EL (cell line): Measurements from ENCODE around the gene UCP3.
A peak's percentile ranks its signal among the peaks of the same experiment; 100 is the strongest.

Source experiments
- DNase-seq: peaks from one replicate; pipeline ENCODE4 v3.0.0-alpha.2; 2016

Gene UCP3, protein sequence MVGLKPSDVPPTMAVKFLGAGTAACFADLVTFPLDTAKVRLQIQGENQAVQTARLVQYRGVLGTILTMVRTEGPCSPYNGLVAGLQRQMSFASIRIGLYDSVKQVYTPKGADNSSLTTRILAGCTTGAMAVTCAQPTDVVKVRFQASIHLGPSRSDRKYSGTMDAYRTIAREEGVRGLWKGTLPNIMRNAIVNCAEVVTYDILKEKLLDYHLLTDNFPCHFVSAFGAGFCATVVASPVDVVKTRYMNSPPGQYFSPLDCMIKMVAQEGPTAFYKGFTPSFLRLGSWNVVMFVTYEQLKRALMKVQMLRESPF

GRCh38 chr11:74008373-74009229 is at the start of gene UCP3:
Gene UCP3 (minus strand): TSS chr11:74009085. CDS start chr11:74007042, 2,043 bp downstream.
- DNase-seq: no peak

DNA sequence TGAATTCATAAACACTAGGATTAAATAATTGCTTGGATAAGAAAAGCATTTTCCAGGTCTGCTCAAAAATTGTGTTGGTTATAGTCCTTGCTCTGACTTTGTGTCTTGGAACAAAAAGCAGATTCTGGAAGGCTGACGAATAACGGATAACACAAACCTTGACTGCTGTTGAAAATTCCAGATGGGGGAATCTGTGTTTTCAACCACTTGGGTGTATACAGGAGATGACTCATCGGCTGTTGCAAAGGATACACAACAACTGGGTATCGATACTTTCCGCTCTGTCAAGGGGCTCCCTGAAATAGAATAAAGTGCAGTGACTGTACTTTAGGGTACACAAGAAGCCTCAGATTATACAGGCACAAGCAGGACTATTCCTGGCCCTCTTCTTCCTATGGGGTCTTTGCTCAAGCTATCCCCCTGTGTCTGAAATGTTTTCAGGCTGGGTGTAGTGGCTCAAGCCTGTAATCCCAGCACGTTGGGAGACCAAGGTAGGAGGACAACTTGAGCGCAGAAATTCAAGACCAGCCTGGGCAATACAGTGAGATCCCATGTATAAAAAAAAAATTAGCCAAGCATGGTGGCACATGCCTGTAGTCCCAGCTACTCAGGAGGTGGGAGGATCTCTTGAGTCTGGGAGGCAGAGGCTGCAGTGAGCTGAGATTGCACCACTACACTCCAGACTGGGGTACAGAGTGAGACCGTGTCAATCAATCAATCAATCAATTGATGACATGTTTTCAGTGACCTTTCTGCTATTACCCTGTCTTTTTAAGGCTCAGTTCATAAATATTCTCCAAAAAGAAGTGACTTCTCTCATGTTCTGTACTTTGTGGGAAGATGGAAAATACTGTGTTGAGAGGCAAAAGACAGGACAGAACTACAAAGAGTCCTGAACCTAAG is 48.6 kb upstream of the UCP3 start:
- DNase-seq: peak; percentile 27

- peak; percentile 60 for DNase-seq
These were observed 47.1 kb upstream of the UCP3 start for GRCh38 chr11:74055938-74056337.

- peak; percentile 57 for DNase-seq
These were observed 41.6 kb upstream of the UCP3 start for GRCh38 chr11:74050465-74050864.

DNA sequence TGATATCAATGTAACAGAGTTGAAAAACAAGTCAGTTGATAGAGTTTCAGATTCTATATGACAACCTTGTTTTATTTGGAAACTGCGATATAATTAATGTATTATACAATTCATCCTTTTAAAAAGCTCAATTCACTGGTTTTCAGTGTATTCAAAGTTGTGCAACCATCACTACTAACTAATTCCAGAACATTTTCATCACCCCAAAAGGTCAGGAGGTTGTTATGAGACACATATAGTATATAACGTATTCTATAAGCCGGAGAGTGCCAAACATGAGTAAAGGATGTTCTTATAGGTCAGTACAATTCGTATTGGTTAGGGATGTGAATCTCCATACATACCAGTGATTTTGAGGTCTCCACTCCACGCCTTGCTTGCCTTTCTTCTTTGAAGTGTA is 40.1 kb upstream of the UCP3 start:
- no peak for DNase-seq

DNA sequence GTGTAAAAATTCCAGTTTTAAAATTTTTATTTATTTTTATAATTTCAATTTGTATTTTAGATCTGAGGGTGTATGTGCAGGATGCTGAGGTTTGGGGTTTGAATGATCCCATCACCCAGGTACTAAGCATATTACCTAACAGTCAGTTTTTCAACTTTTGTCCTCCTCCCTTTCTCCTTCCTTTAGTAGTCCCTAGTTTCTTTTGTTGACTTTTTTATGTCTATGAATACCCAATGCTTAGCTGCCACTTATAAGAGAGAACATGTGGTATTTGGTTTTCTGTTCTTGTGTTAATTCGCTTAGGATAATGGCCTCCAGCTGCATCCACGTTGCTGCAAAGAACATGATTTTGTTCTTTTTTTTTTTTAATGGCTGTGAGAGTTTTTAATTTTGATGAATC is 35.7 kb upstream of the UCP3 start:
- DNase-seq: no peak

DNA sequence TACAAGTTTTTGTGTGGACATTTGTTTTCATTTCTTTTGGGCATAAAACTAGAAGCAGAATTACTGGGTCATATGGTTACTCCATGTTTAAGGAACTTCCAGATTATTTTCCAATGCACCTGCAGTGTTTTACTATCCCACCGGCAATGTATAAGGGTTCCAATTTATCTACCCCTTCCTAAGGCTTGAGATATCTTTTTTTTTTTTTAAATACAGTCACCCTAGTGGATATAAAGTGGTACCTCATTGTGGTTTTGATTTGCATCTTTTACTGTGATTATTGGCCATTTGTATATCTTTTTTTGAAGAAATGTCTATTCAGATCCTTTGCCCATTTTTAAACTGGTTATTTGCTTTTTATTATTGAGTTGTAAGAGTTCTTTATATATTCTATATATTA is 34.6 kb upstream of the UCP3 start:
- DNase-seq: no peak

DNA sequence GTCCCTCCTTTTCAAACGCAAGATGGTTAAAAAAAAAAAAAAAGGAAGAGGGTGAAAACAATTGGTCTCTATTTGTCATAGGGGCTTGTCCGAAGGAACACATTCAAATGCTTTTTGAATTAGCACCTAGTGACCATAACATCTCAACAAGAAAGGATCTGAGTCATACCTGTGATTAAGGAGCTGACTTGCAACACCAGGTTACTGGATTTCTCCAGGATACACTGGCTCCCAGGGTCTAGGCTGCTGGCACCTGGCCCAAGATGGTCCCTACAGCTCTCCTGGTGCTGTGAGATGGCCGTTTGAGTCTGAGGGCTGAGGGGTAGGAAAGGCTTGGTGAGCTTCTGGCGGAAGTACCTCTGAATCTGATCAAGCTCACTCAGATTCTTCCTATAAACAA is 28.4 kb upstream of the UCP3 start:
- DNase-seq: no peak

DNA sequence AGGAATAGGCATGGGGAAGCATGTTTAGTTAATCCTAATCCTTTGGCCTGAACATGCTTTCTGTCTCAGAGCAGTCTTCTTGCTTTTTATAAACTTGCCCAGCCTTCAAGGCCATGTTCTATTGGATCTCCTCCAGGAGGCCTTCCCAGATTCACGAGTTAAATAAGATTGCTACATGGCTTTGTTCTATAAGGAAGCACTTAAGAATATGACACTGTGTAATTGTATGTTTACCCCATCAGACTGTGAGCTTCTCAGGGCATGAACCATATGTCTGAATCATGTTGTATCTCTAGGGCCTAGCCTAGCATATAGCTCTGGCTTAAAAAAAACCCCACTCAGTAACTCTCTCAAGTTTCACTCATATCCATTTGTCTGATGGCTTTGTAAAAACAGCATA is 26.4 kb upstream of the UCP3 start:
- no peak for DNase-seq

DNA sequence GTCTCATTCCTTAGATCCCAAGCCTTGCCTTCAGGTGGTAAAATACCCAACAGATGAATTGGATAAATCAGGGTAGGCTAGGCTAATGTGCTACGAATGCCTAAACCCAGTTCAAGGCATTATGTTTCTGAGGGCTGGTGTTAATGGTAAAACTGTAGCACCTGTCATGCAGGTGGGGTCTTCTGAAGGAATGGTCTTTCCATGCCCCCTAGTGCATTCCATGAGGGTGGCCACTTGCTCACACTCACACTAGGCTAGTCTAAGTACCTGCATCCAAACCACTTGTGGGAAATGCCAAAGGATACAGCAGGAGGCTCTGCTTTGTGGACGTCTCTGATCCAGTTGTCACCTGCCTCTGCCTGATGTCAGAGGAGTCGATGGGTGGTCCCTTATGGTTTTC is 24.2 kb upstream of the UCP3 start:
- DNase-seq: no peak

- DNase-seq: no peak
These were observed 22.1 kb upstream of the UCP3 start for GRCh38 chr11:74030723-74031676.

GRCh38 chr11:74025467-74026166 is 16.7 kb upstream of the UCP3 start:
- peak; percentile 80 for DNase-seq

- DNase-seq: peak; percentile 84
These were observed 15.6 kb upstream of the UCP3 start for GRCh38 chr11:74024261-74025029.

GRCh38 chr11:74023276-74023675 is 14.4 kb upstream of the UCP3 start:
- no peak for DNase-seq

DNA sequence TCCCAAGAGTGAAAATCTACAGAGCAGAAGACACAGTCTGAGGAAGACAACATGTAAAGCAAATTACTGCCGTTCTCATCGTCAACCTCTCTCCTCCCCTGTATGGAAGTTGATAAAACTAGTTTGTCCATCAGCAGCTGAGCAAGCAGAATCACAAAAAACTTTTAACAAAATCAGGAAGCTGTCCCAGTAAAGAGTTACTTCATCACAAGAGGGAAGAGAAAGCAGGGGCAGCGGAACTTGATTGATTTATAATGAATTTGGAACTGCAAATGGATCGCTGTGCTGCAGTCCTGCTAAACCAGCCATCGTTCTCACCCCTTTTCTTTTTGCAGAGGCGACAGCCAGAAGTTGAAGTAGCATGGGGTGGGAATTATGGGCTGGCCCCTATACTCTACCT is 13.7 kb upstream of the UCP3 start:
- DNase-seq: no peak

DNA sequence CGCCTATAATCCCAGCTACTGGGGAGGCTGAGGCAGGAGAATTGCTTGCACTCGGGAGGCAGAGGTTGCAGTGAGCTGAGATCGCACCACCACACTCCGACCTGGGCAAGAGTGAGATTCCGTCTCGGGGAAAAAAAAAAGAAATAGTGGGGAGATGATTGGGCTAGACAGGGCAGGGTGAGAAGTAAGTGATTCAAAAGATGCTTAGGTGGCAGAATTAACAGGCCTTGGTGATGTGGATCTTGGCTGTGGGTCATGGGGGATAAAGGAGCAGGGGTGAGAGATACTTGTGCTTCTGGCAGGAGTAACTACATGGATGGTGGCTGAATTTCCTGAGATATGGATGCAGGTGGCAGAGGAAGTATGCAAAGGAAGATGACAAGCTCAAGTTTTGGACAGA is 13.1 kb upstream of the UCP3 start:
- DNase-seq: no peak

DNA sequence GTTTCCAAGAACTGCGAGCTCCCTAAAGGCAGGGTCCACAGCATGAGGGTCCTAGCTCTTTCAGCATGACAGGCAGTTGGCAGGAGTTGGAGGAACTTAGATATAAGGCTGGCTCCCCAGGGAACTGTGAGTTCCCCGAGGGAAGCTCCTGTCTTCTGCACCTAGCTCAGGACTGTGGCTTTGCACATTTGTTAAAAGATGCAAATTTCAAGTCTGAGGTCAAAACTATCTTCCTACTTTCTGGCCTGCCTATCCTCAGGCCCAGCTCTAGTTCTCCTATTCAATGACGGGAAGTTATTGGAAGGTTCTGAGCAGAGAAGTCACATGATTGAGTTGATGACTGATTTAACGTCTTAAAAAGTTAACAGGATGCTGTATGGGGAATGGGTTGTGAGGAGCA is 11.7 kb upstream of the UCP3 start:
- DNase-seq: no peak

DNA sequence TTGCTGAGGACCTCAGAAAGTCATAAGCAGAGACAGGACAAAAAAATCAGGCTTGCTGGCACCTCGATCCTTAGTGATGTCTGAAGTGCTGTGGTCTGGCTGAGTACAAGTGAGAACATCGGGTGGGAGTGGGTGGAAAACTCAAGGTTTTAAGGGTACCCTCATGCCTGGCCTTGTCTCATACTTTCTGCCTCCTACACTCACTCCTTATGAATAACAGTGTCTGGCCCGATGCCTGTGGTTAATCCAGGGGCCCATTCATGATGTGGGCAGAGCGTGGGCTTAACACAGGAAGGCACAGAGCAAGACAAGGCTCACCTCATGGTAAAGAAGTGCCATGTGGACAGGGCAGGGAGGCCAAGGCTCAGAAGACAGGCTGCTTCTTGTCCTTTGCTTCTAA is 11.0 kb upstream of the UCP3 start:
- no peak for DNase-seq

DNA sequence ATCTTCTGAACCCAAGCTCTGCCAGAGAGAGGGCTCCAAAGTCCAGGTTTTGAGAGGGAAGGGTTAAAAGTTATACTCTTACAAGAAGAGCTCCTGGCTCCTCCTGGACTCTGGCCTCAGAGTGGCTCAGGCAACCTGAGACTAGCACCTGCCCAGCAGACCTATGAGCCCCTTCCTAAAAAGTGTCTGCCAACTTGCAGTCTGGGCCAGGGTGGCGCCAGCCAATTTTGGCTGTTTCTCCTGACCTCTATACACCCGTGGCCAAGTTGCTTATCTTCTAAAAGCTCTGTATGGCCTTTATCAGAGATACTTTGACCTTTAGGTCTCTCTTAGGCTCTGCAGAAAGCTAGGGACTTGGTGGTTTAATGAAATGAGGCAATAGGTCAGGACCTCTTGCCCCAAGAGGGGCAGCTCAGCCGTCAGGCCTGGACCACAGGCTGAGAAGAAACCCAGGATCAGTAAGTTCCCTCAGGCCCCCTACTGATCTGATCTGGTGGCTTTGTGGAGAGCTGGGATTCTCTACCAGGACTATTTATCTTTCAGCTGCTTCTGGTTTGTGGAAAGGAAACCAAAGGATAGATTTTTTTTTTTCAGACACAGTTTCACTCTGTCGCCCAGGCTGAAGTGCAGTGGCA is 10.3 kb upstream of the UCP3 start:
- DNase-seq: no peak
